HG02970 (cell line): ENCODE data around the gene ATXN1.

ENCODE experiments used
- ATAC-seq: cut with Tn5 transposase; IDR thresholded peaks from one replicate; pipeline ENCODE4 v1.9.1; 2021; ENCODE audit warnings: mild to moderate bottlenecking, moderate library complexity, moderate number of reproducible peaks; ENCODE audit not compliant: unreplicated experiment, low FRiP score

ATXN1 gene

GRCh38 chr6:16519265-16520242 is 241.7 kb downstream of the ATXN1 start:
- no peak for ATAC-seq

GRCh38 chr6:16518265-16518664 is 243.0 kb downstream of the ATXN1 start:
- ATAC-seq, result no peak

- no peak for ATAC-seq
Observed at GRCh38 chr6:16514249-16514648, 247.0 kb downstream of the ATXN1 start.

GRCh38 chr6:16512544-16513290 is 248.5 kb downstream of the ATXN1 start:
- ATAC-seq, result no peak

- ATAC-seq, result no peak
Observed at GRCh38 chr6:16511723-16512489, 249.4 kb downstream of the ATXN1 start.

- no peak for ATAC-seq
Observed at GRCh38 chr6:16511040-16511660, 250.1 kb downstream of the ATXN1 start.

GRCh38 chr6:16510245-16510644 is 251.0 kb downstream of the ATXN1 start:
- ATAC-seq, result no peak

GRCh38 chr6:16508959-16509358 is 252.3 kb downstream of the ATXN1 start:
- ATAC-seq, result no peak

GRCh38 chr6:16505711-16506357 is 255.4 kb downstream of the ATXN1 start:
- ATAC-seq, result no peak

- ATAC-seq, result no peak
Observed at GRCh38 chr6:16504609-16505008, 256.7 kb downstream of the ATXN1 start.

GRCh38 chr6:16503970-16504415 is 257.3 kb downstream of the ATXN1 start:
- no peak for ATAC-seq

- ATAC-seq, result no peak
Observed at GRCh38 chr6:16503241-16503775, 258.0 kb downstream of the ATXN1 start.

- ATAC-seq, result no peak
Observed at GRCh38 chr6:16498957-16499356, 262.3 kb downstream of the ATXN1 start.

- no peak for ATAC-seq
Observed at GRCh38 chr6:16498237-16498636, 263.0 kb downstream of the ATXN1 start.

- ATAC-seq, result no peak
Observed at GRCh38 chr6:16496991-16497801, 264.1 kb downstream of the ATXN1 start.

- no peak for ATAC-seq
Observed at GRCh38 chr6:16496210-16496609, 265.1 kb downstream of the ATXN1 start.

GRCh38 chr6:16494793-16495192 is 266.5 kb downstream of the ATXN1 start:
- ATAC-seq, result no peak

GRCh38 chr6:16493802-16494201 is 267.5 kb downstream of the ATXN1 start:
- no peak for ATAC-seq

GRCh38 chr6:16493112-16493511 is 268.1 kb downstream of the ATXN1 start:
- ATAC-seq, result no peak
